Panc1 (cell line): Measurements from ENCODE around the gene NVL. TPM values are rescaled to one million over a fixed set of nuclear protein-coding genes. Genes with fewer than 3 reads are reported as not detected.

Experiments
- ATAC-seq: fragments of 200-7000 bp; cut with Tn5 transposase; 2 replicates; pipeline ENCODE4 v1.9.1; 2020; ENCODE audit warnings: mild to moderate bottlenecking, moderate library complexity
- BruUV-seq: library from RNA; stranded (reverse); fragments of 400-500 nt; replicated peaks from 2 replicates; lab custom pipeline; 2021; lab: Mats Ljungman, UMichigan
- CTCF ChIA-PET: fragments of 300-600 bp; sonication (Branson Sonifier 250); formaldehyde crosslinking; loops from one replicate; lab custom pipeline; 2022; ENCODE audit warnings: antibody characterized with exemption; lab: Charles Lee
- POLR2A ChIA-PET: fragments of 300-600 bp; sonication (Branson Sonifier 250); formaldehyde crosslinking; loops from one replicate; lab custom pipeline; 2022; ENCODE audit warnings: antibody characterized with exemption; lab: Charles Lee
- DNase-seq: peaks from one replicate; pipeline ENCODE4 v3.0.0-alpha.2; 2010; ENCODE audit warnings: low read depth, low spot score
- H3K27ac ChIP-seq: 2 replicates; pipeline ENCODE4 v1.5.1; 2011; ENCODE audit warnings: mild to moderate bottlenecking, low read length, inconsistent platforms
- H3K27me3 ChIP-seq: fragments of 200-500 bp; sonication (Bioruptor generic); 2 replicates; pipeline ENCODE4 v1.6.0; 2014; ENCODE audit warnings: low read length, inconsistent platforms; ENCODE audit not compliant: control insufficient read depth, insufficient read depth
- H3K36me3 ChIP-seq: fragments of 200-500 bp; sonication (Bioruptor generic); 2 replicates; pipeline ENCODE4 v1.5.1; 2014; ENCODE audit warnings: inconsistent platforms, mild to moderate bottlenecking, low read length, moderate library complexity; ENCODE audit not compliant: control insufficient read depth, insufficient read depth
- H3K4me1 ChIP-seq: 2 replicates; pipeline ENCODE4 v1.5.1; 2011; ENCODE audit warnings: inconsistent platforms, mild to moderate bottlenecking, low read length, moderate library complexity; ENCODE audit not compliant: control insufficient read depth, insufficient read depth
- H3K4me3 ChIP-seq, 2 experiments: 2 replicates each; pipeline ENCODE4 v1.5.1; 2011 to 2012; ENCODE audit warnings: low read depth in 2 of 2, low read length in 2 of 2, mild to moderate bottlenecking in 2 of 2, inconsistent platforms in 1 of 2, moderate library complexity in 1 of 2
- H3K9me3 ChIP-seq: fragments of 200-500 bp; sonication (Bioruptor generic); 2 replicates; pipeline ENCODE4 v1.5.1; 2014; ENCODE audit warnings: low read depth, mild to moderate bottlenecking, inconsistent platforms, low read length, moderate library complexity; ENCODE audit not compliant: control insufficient read depth, insufficient read depth
- CTCF ChIP-seq: fragments of 450-650 bp; IDR thresholded peaks from 2 replicates; pipeline ENCODE4 v1.5.1; 2017; ENCODE audit warnings: mild to moderate bottlenecking
- POLR2AphosphoS5 ChIP-seq: IDR thresholded peaks from 2 replicates; pipeline ENCODE4 v1.6.1; 2012; ENCODE audit warnings: mild to moderate bottlenecking, low read depth, low read length, moderate library complexity
- SIN3A ChIP-seq: IDR thresholded peaks from 2 replicates; pipeline ENCODE4 v1.6.1; 2012; ENCODE audit warnings: low read depth, mild to moderate bottlenecking, low read length, moderate library complexity, borderline replicate concordance; ENCODE audit not compliant: insufficient read depth
- TCF7L2 ChIP-seq: IDR thresholded peaks from 2 replicates; pipeline ENCODE4 v1.6.1; 2011; ENCODE audit warnings: mild to moderate bottlenecking, low read depth, low read length, inconsistent platforms
- in situ Hi-C: cut with HindIII; loops from 2 replicates; pipeline ENCODE4 v1.10.0; 2016; ENCODE audit warnings: low sequenced_read_pairs, low pct_unique_long_range_greater_than_20kb
- intact Hi-C: fragments of 100-400 bp; cut with micrococcal nuclease; formaldehyde crosslinking; loops from one replicate; pipeline ENCODE4 v1.10.0; 2022; ENCODE audit not compliant: unreplicated experiment
- total RNA-seq: library from RNA; stranded (reverse); gene quantifications from one replicate; pipeline ENCODE4 v1.2.1, GENCODE V29; 2021; ENCODE audit not compliant: unreplicated experiment
- TF ChIP-seq, protein P1 (sequence below), 2 experiments: IDR thresholded peaks; 2 replicates each; pipeline ENCODE4 v1.6.1; 2011 to 2012; ENCODE audit warnings: low read depth in 2 of 2, control low read depth in 1 of 2, low read length in 1 of 2, mild to moderate bottlenecking in 1 of 2, moderate library complexity in 1 of 2; ENCODE audit not compliant: insufficient read depth in 1 of 2

Gene NVL
- total RNA-seq, 1 experiment from 2014 or later, result 25.0 TPM

DNA sequence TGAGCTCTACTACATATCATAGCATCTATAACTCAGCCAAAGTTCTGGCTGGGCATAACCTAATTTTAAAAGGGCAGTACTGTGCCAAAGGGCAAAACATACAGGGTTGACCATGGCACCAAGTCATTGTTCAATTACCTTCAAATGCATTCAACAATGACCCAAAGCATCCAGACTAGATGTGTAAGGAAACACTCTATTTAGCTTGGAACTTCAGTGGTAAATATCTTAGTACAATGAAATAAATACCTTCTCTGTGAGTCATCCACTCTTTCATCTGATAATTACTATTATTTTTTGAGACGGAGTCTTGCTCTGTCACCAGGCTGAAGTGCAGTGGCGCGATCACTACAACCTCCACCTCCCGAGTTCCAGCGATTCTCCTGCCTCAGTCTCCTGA, 70.0 kb downstream of the NVL start:
- Histone ChIP-seq H3K27me3 (no peaks in the 10 kb centered on the region), H3K4me1 (no peaks in the 10 kb centered on the region), H3K9me3 (no peaks in the 10 kb centered on the region), H3K4me3 (no peak overlapping the region), H3K27ac (no peak overlapping the region), H3K36me3 (no peaks in the 10 kb centered on the region)
- ChIA-PET CTCF (no interaction called here), POLR2A (interaction anchor here (0.6 to 0.7 kb wide), 2 partner anchors 20 to 174 kb away, joined by 3 to 13 read pairs; no protein-coding TSS in a partner anchor)
- in situ Hi-C loops, result no loop called here
- BruUV-seq, result no TSS peak
- no peak for TF ChIP-seq POLR2AphosphoS5
- no peak for TF ChIP-seq SIN3A
- TF ChIP-seq, protein P1, sequence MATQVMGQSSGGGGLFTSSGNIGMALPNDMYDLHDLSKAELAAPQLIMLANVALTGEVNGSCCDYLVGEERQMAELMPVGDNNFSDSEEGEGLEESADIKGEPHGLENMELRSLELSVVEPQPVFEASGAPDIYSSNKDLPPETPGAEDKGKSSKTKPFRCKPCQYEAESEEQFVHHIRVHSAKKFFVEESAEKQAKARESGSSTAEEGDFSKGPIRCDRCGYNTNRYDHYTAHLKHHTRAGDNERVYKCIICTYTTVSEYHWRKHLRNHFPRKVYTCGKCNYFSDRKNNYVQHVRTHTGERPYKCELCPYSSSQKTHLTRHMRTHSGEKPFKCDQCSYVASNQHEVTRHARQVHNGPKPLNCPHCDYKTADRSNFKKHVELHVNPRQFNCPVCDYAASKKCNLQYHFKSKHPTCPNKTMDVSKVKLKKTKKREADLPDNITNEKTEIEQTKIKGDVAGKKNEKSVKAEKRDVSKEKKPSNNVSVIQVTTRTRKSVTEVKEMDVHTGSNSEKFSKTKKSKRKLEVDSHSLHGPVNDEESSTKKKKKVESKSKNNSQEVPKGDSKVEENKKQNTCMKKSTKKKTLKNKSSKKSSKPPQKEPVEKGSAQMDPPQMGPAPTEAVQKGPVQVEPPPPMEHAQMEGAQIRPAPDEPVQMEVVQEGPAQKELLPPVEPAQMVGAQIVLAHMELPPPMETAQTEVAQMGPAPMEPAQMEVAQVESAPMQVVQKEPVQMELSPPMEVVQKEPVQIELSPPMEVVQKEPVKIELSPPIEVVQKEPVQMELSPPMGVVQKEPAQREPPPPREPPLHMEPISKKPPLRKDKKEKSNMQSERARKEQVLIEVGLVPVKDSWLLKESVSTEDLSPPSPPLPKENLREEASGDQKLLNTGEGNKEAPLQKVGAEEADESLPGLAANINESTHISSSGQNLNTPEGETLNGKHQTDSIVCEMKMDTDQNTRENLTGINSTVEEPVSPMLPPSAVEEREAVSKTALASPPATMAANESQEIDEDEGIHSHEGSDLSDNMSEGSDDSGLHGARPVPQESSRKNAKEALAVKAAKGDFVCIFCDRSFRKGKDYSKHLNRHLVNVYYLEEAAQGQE (IDR thresholded peaks at IDR 0.05; ENCODE audit: insufficient read depth in 1 of 2, low read depth in 2 of 2, low read length in 1 of 2), result no peak
- no peak for TF ChIP-seq CTCF
- no peak for TF ChIP-seq TCF7L2
- DNase-seq, result no peak
- intact Hi-C loops, result no loop called here
- ATAC-seq, result peak; percentile 84

DNA sequence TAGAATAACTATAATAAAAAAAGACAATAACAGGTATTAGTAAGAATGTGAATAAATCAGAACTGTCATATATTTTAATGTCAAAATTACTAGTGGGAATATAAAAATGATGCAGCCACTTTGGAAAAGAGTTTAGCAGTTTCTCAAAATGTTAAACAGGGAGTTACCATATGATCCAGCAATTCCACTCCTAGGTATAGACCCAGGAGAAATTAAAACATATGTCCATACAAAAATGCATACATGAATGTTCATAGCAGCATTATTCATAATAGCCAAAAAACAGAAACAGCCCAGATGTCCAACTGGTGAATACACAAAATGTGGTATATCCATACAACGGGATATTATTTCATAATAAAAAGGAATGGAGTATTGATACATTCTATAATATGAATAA, 71.6 kb downstream of the NVL start:
- in situ Hi-C loops, result no loop called here
- Histone ChIP-seq H3K27ac (no peak overlapping the region), H3K4me3 (no peak overlapping the region), H3K9me3 (no peaks in the 10 kb centered on the region), H3K27me3 (no peaks in the 10 kb centered on the region), H3K4me1 (no peaks in the 10 kb centered on the region), H3K36me3 (no peaks in the 10 kb centered on the region)
- DNase-seq (no peak), ATAC-seq (no peak)
- TF ChIP-seq TCF7L2, result no peak
- TF ChIP-seq, protein P1 (IDR thresholded peaks at IDR 0.05; ENCODE audit: insufficient read depth in 1 of 2, low read depth in 2 of 2, low read length in 1 of 2), result no peak
- TF ChIP-seq POLR2AphosphoS5, result no peak
- TF ChIP-seq CTCF, result no peak
- no peak for TF ChIP-seq SIN3A
- intact Hi-C loops, result no loop called here
- ChIA-PET CTCF (no interaction called here), POLR2A (no interaction called here)
- BruUV-seq, result no TSS peak
